DOHH2 (cell line): Measurements from ENCODE around the gene FASTKD2.

ENCODE experiments used
- H3F3A ChIP-seq: fragments of 200-600 bp; sonication (generic), shearing (Covaris generic); 2 replicates; pipeline ENCODE4 v1.6.0; 2016; ENCODE audit warnings: antibody characterized with exemption, mild to moderate bottlenecking; ENCODE audit not compliant: control insufficient read depth, insufficient read depth
- H3K27ac ChIP-seq: fragments of 200-600 bp; sonication (generic); 2 replicates; pipeline ENCODE4 v1.5.1; 2014; ENCODE audit warnings: low read depth, mild to moderate bottlenecking, low read length, moderate library complexity
- H3K27me3 ChIP-seq: fragments of 200-600 bp; sonication (generic); 2 replicates; pipeline ENCODE4 v1.6.1; 2014; ENCODE audit warnings: mild to moderate bottlenecking, low read length, mixed read lengths; ENCODE audit not compliant: control insufficient read depth
- H3K36me3 ChIP-seq: fragments of 200-600 bp; sonication (generic); 2 replicates; pipeline ENCODE4 v1.6.1; 2014; ENCODE audit warnings: mild to moderate bottlenecking, low read length, moderate library complexity, mixed read lengths; ENCODE audit not compliant: control insufficient read depth
- H3K4me1 ChIP-seq: fragments of 200-600 bp; sonication (generic); 2 replicates; pipeline ENCODE4 v1.6.1; 2014; ENCODE audit warnings: mild to moderate bottlenecking, low read length, mixed read lengths; ENCODE audit not compliant: control insufficient read depth
- H3K4me2 ChIP-seq: fragments of 200-600 bp; sonication (generic); 2 replicates; pipeline ENCODE4 v1.6.0; 2014; ENCODE audit warnings: mild to moderate bottlenecking, low read length, moderate library complexity
- H3K4me3 ChIP-seq: fragments of 200-600 bp; sonication (generic); 2 replicates; pipeline ENCODE4 v1.5.1; 2014; ENCODE audit warnings: mild to moderate bottlenecking, low read length, mixed read lengths
- H3K79me2 ChIP-seq: fragments of 200-600 bp; sonication (generic); 2 replicates; pipeline ENCODE4 v1.6.1; 2014; ENCODE audit warnings: mild to moderate bottlenecking, low read length, mixed read lengths; ENCODE audit not compliant: control insufficient read depth
- H3K9me2 ChIP-seq: fragments of 200-600 bp; sonication (generic); replicated peaks from 2 replicates; pipeline ENCODE4 v1.6.1; 2014; ENCODE audit warnings: mild to moderate bottlenecking, low read length, mixed read lengths; ENCODE audit not compliant: control insufficient read depth
- H3K9me3 ChIP-seq: fragments of 200-600 bp; sonication (generic); 2 replicates; pipeline ENCODE4 v1.6.1; 2014; ENCODE audit warnings: antibody characterized with exemption, low read length, mixed read lengths; ENCODE audit not compliant: control insufficient read depth, insufficient read depth
- H4K20me1 ChIP-seq: fragments of 200-600 bp; sonication (generic); 2 replicates; pipeline ENCODE4 v1.6.0; 2014; ENCODE audit warnings: low read depth, mild to moderate bottlenecking, antibody characterized with exemption, low read length, moderate library complexity; ENCODE audit not compliant: control insufficient read depth, insufficient read depth
- EZH2phosphoT487 ChIP-seq: fragments of 200-600 bp; sonication (generic); IDR thresholded peaks from 2 replicates; pipeline ENCODE4 v1.6.1; 2017; ENCODE audit warnings: borderline replicate concordance, mild to moderate bottlenecking, antibody characterized with exemption, low read length, moderate library complexity, mixed read lengths
- TF ChIP-seq, protein P1 (sequence below): fragments of 200-600 bp; sonication (generic); IDR thresholded peaks from one replicate; pipeline ENCODE4 v1.5.1; 2014; ENCODE audit warnings: antibody characterized with exemption, mild to moderate bottlenecking, low read depth, low read length; ENCODE audit not compliant: poor library complexity, severe bottlenecking

Gene FASTKD2

DNA sequence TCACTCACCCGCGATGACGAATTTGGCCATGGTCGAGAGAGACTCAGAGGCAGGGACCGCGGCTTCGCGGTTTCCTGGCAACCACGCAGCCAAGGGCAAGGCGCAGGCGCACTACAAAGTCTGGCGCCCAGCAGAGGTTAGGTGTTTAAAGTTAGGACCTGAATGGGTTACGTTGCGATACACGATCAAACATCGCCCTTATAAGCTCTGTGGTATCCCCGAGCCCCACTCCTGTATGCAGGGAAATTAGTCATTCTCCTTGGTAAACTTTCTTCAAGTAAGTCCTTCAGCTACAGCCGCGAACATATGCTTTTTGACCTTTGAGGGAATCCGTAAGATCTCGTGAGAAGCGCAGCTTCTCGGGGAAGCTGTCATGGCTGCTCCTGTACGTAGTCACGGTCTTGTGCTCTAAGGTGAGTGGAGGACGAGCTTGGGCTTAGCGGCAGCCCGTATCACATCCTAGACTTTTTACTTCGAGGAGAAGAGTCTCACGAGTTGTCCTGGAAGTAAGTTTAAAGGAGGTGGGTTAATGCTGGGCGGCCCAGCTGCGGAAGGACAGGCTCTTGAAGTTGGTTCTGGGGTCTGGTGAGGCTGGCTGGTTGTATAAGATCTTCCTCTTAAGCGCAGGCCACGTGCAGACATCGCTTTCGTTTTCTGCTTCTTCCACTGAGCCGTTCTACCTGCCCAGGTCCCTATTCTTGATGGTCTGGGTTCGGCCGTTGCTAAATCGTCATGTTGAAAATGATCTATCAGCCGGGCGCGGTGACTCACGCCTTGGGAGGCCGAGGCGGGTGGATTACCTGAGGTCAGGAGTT lies at the start of gene FASTKD2, which contains the start of gene MDH1B:
FASTKD2 (plus strand) TSS at position 365 of the 815 bp plus-strand sequence. CDS start 1,088 bp downstream, outside the sequence.
MDH1B (minus strand) TSS at position 87 of the 815 bp plus-strand sequence; CDS start at position 30, 57 bp downstream.
- Histone ChIP-seq H3K4me3 (peak within 1 kb of the TSS; percentile 100), H3K4me2 (peak within 1 kb of the TSS; percentile 95), H3K27ac (peak within 1 kb of the TSS; percentile 61), H3K36me3 (peaks cover 33% of the 10 kb centered on the region), H4K20me1 (no peaks in the 10 kb centered on the region), H3K4me1 (peaks cover 28% of the 10 kb centered on the region), H3F3A (no peaks in the 10 kb centered on the region), H3K9me2 (no peaks in the 10 kb centered on the region), H3K27me3 (no peaks in the 10 kb centered on the region), H3K9me3 (no peaks in the 10 kb centered on the region), H3K79me2 (peaks cover 48% of the 10 kb centered on the region)
- TF ChIP-seq EZH2phosphoT487 = no peak
- TF ChIP-seq, protein P1, sequence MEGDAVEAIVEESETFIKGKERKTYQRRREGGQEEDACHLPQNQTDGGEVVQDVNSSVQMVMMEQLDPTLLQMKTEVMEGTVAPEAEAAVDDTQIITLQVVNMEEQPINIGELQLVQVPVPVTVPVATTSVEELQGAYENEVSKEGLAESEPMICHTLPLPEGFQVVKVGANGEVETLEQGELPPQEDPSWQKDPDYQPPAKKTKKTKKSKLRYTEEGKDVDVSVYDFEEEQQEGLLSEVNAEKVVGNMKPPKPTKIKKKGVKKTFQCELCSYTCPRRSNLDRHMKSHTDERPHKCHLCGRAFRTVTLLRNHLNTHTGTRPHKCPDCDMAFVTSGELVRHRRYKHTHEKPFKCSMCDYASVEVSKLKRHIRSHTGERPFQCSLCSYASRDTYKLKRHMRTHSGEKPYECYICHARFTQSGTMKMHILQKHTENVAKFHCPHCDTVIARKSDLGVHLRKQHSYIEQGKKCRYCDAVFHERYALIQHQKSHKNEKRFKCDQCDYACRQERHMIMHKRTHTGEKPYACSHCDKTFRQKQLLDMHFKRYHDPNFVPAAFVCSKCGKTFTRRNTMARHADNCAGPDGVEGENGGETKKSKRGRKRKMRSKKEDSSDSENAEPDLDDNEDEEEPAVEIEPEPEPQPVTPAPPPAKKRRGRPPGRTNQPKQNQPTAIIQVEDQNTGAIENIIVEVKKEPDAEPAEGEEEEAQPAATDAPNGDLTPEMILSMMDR = no peak

GRCh38 chr2:206716623-206717022 lies 48.8 kb upstream of the FASTKD2 start:
- no peak overlapping the region for H3K27ac ChIP-seq
- no peaks in the 10 kb centered on the region for H4K20me1 ChIP-seq
- TF ChIP-seq EZH2phosphoT487 = no peak
- TF ChIP-seq, protein P1 = no peak
- no peak overlapping the region for H3K4me2 ChIP-seq
- H3K9me3 ChIP-seq = no peaks in the 10 kb centered on the region
- no peaks in the 10 kb centered on the region for H3K79me2 ChIP-seq
- no peaks in the 10 kb centered on the region for H3K4me1 ChIP-seq
- no peaks in the 10 kb centered on the region for H3K9me2 ChIP-seq
- no peaks in the 10 kb centered on the region for H3F3A ChIP-seq
- no peak overlapping the region for H3K4me3 ChIP-seq
- no peaks in the 10 kb centered on the region for H3K36me3 ChIP-seq
- 0 out of 2 replicates have a peak, but pooled peaks cover 3% of the 10 kb centered on the region for H3K27me3 ChIP-seq

- Histone ChIP-seq H3K27ac (no peak within 1 kb of the TSS), H4K20me1 (no peaks in the 10 kb centered on the region), H3K79me2 (no peaks in the 10 kb centered on the region), H3F3A (no peaks in the 10 kb centered on the region), H3K36me3 (no peaks in the 10 kb centered on the region), H3K4me3 (no peak within 1 kb of the TSS), H3K27me3 (0 out of 2 replicates have a peak, but pooled peaks cover 2% of the 10 kb centered on the region), H3K4me2 (no peak within 1 kb of the TSS), H3K9me3 (no peaks in the 10 kb centered on the region), H3K9me2 (no peaks in the 10 kb centered on the region), H3K4me1 (no peaks in the 10 kb centered on the region)
- TF ChIP-seq EZH2phosphoT487 = no peak
- TF ChIP-seq, protein P1 = no peak
Observed at GRCh38 chr2:206718296-206718695, 47.1 kb upstream of the FASTKD2 start, which contains the start of gene DYTN. TSS of gene DYTN (minus strand) at chr2:206718396. CDS start at chr2:206718279, 117 bp downstream.
